Astrocyte (in vitro differentiated cells and primary cell): ENCODE measurements around the gene RAD51. TPM values are rescaled to one million over a fixed set of nuclear protein-coding genes. Genes with fewer than 3 reads are reported as not detected.

Source experiments
- DNase-seq: peaks from one replicate; pipeline ENCODE4 v3.0.0-alpha.2; 2010; ENCODE audit warnings: low read depth
- FAIRE-seq: peaks from 2 replicates; lab custom pipeline; 2011; peaks lifted over from hg19 to GRCh38; lab: Jason Lieb, UNC
- H2AFZ ChIP-seq: 2 replicates; pipeline ENCODE4 v1.6.0; 2012; ENCODE audit warnings: low read depth, low read length, inconsistent platforms
- H3K27ac ChIP-seq: 2 replicates; pipeline ENCODE4 v1.5.1; 2011; ENCODE audit warnings: low read depth, low read length, inconsistent platforms
- H3K27me3 ChIP-seq: 2 replicates; pipeline ENCODE4 v1.6.0; 2011; ENCODE audit warnings: low read length, inconsistent platforms; ENCODE audit not compliant: insufficient read depth
- H3K36me3 ChIP-seq: 2 replicates; pipeline ENCODE4 v1.5.1; 2011; ENCODE audit warnings: low read length, inconsistent platforms; ENCODE audit not compliant: insufficient read depth
- H3K4me1 ChIP-seq: 2 replicates; pipeline ENCODE4 v1.5.1; 2011; ENCODE audit warnings: low read length, inconsistent platforms; ENCODE audit not compliant: insufficient read depth
- H3K4me2 ChIP-seq: 2 replicates; pipeline ENCODE4 v1.6.0; 2012; ENCODE audit warnings: low read length, inconsistent platforms
- H3K4me3 ChIP-seq: 2 replicates; pipeline ENCODE4 v1.5.1; 2011; ENCODE audit warnings: low read depth, mild to moderate bottlenecking, low read length, inconsistent platforms; ENCODE audit not compliant: insufficient read depth
- H3K79me2 ChIP-seq: 2 replicates; pipeline ENCODE4 v1.6.0; 2012; ENCODE audit warnings: mild to moderate bottlenecking, low read length, inconsistent platforms; ENCODE audit not compliant: insufficient read depth
- H3K9ac ChIP-seq: 2 replicates; pipeline ENCODE4 v1.6.0; 2012; ENCODE audit warnings: mild to moderate bottlenecking, low read length, inconsistent platforms
- H3K9me3 ChIP-seq: 2 replicates; pipeline ENCODE4 v1.5.1; 2012; ENCODE audit warnings: low read depth, mild to moderate bottlenecking, low read length, inconsistent platforms; ENCODE audit not compliant: insufficient read depth
- H4K20me1 ChIP-seq: 2 replicates; pipeline ENCODE4 v1.6.0; 2012; ENCODE audit warnings: low read length, inconsistent platforms; ENCODE audit not compliant: insufficient read depth
- H3K27ac Mint-ChIP-seq: one replicate; pipeline ENCODE4 v1.8.0; 2021; ENCODE audit warnings: mild to moderate bottlenecking, mixed read lengths; ENCODE audit not compliant: unreplicated experiment
- H3K27me3 Mint-ChIP-seq: one replicate; pipeline ENCODE4 v1.8.0; 2021; ENCODE audit warnings: low read depth, mixed read lengths; ENCODE audit not compliant: unreplicated experiment
- H3K36me3 Mint-ChIP-seq: one replicate; pipeline ENCODE4 v1.8.0; 2021; ENCODE audit warnings: low read depth, mixed read lengths; ENCODE audit not compliant: unreplicated experiment
- H3K4me1 Mint-ChIP-seq: one replicate; pipeline ENCODE4 v1.8.0; 2021; ENCODE audit warnings: low read depth, mixed read lengths; ENCODE audit not compliant: unreplicated experiment
- H3K4me3 Mint-ChIP-seq: one replicate; pipeline ENCODE4 v1.8.0; 2021; ENCODE audit warnings: mild to moderate bottlenecking, moderate library complexity, mixed read lengths; ENCODE audit not compliant: unreplicated experiment
- H3K9me3 Mint-ChIP-seq: one replicate; pipeline ENCODE4 v1.8.0; 2021; ENCODE audit warnings: mild to moderate bottlenecking, mixed read lengths; ENCODE audit not compliant: unreplicated experiment
- CTCF ChIP-seq: IDR thresholded peaks from 2 replicates; pipeline ENCODE4 v1.5.1; 2011; ENCODE audit warnings: low read depth, mild to moderate bottlenecking, inconsistent platforms, low read length, moderate library complexity; ENCODE audit not compliant: insufficient read depth
- EZH2 ChIP-seq: IDR thresholded peaks from 2 replicates; pipeline ENCODE4 v1.6.1; 2012; ENCODE audit warnings: mild to moderate bottlenecking, low read length, inconsistent platforms; ENCODE audit not compliant: insufficient read depth
- total RNA-seq: library from RNA; stranded (reverse); gene quantifications from 2 replicates; pipeline ENCODE4 v1.2.1, GENCODE V29; 2021

Gene RAD51
- total RNA-seq, 1 donor from 2014 or later = 3.6 TPM

DNA sequence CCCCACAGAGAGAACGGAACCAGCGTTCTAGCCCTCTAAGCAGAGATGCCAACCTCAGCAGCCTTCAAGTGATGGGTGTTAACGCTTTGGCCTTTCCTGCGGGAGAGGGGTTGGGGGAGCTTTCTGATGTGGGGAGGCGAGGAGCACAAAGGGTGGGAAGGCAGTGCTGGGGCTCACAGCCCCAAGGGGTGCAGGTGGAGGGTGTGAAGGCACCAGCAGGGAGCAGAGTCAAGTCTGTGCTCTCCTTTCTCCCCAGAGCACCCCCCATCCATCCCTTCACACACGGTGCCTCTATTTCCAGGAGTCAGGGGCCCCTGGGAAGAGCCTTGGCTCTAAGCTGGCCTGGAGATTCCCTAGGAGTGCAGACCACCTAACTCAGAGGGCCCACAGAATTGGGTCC, 78.9 kb downstream of the RAD51 start:
- Mint-ChIP-seq H3K4me1 (peaks cover 14% of the 10 kb centered on the region), H3K9me3 (no peaks in the 10 kb centered on the region), H3K27me3 (no peaks in the 10 kb centered on the region), H3K27ac (no peak overlapping the region), H3K4me3 (no peak overlapping the region), H3K36me3 (peaks cover 20% of the 10 kb centered on the region)
- H3K9me3 ChIP-seq = no peaks in the 10 kb centered on the region
- DNase-seq (no peak), FAIRE-seq (no peak)
- no peak overlapping the region for H3K9ac ChIP-seq
- no peak overlapping the region for H3K4me3 ChIP-seq
- H3K79me2 ChIP-seq = no peaks in the 10 kb centered on the region
- H3K27me3 ChIP-seq = no peaks in the 10 kb centered on the region
- peaks cover 17% of the 10 kb centered on the region for H4K20me1 ChIP-seq
- TF ChIP-seq EZH2 (no peak), CTCF (no peak)
- H2AFZ ChIP-seq = no peak overlapping the region
- peaks cover 15% of the 10 kb centered on the region for H3K36me3 ChIP-seq
- no peak overlapping the region for H3K27ac ChIP-seq
- peaks cover 18% of the 10 kb centered on the region for H3K4me1 ChIP-seq
- no peak overlapping the region for H3K4me2 ChIP-seq

- Histone ChIP-seq H3K9me3 (no peaks in the 10 kb centered on the region), H3K27ac (no peak overlapping the region), H2AFZ (no peak overlapping the region), H3K36me3 (peaks cover 25% of the 10 kb centered on the region), H4K20me1 (peaks cover 12% of the 10 kb centered on the region), H3K4me3 (no peak overlapping the region), H3K79me2 (no peaks in the 10 kb centered on the region), H3K9ac (no peak overlapping the region), H3K4me1 (peaks cover 7% of the 10 kb centered on the region), H3K27me3 (no peaks in the 10 kb centered on the region), H3K4me2 (no peak overlapping the region)
- FAIRE-seq (no peak), DNase-seq (no peak)
- H3K27ac Mint-ChIP-seq = no peak overlapping the region
- no peaks in the 10 kb centered on the region for H3K9me3 Mint-ChIP-seq
- TF ChIP-seq CTCF (no peak), EZH2 (no peak)
- no peaks in the 10 kb centered on the region for H3K27me3 Mint-ChIP-seq
- peaks cover 20% of the 10 kb centered on the region for H3K36me3 Mint-ChIP-seq
- peaks cover 8% of the 10 kb centered on the region for H3K4me1 Mint-ChIP-seq
- H3K4me3 Mint-ChIP-seq = no peak overlapping the region
Measured at GRCh38 chr15:40775007-40775406, 80.0 kb downstream of the RAD51 start.

DNA sequence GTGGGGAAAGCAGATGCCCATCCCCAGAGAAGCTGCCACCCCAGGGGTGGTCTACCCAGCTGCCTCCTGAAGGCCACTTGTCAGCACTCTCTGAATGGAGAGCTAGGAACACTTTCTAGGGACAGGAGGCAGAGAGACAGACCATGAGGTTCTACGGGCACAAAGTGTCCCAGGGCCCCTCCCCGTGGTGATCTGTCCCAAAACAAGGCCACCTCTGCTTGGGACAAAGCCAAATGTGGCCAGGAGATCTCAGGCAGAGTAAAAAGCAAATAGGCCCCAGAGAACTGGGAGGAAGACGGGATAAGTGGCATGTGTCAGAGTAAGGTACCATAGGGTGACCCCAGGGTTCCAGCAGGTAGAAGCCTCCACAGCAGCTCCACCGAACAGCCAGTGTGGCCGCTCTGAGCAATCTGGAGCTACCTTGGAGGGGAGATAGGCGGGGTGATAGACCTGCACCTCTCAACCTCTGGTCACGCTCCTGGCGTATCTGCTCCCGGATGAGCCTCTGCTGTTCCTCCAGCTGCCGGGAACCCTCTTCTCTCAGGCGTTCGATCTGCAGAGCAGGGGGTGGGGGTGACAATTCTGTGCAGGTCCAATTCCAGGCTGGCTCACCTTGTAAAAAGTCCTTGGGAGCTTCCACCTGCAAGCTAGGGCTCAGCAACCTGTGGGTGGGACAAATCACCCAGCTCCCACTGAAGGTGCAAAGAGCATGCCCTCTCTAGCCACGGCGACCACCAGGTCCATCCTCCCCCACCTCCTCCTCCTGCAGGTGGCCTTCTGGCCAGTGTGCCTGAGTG, 81.0 kb downstream of the RAD51 start:
- no peak for DNase-seq
- Histone ChIP-seq H3K9ac (no peak overlapping the region), H4K20me1 (peaks cover 7% of the 10 kb centered on the region), H3K27me3 (no peaks in the 10 kb centered on the region), H3K27ac (no peak overlapping the region), H3K36me3 (peaks cover 27% of the 10 kb centered on the region), H3K4me1 (peaks cover 5% of the 10 kb centered on the region), H3K4me3 (no peak overlapping the region), H3K79me2 (no peaks in the 10 kb centered on the region), H3K4me2 (no peak overlapping the region), H3K9me3 (no peaks in the 10 kb centered on the region), H2AFZ (no peak overlapping the region)
- H3K4me3 Mint-ChIP-seq = no peak overlapping the region
- FAIRE-seq = no peak
- H3K9me3 Mint-ChIP-seq = no peaks in the 10 kb centered on the region
- TF ChIP-seq EZH2 (no peak), CTCF (no peak)
- no peak overlapping the region for H3K27ac Mint-ChIP-seq
- H3K4me1 Mint-ChIP-seq = peaks cover 6% of the 10 kb centered on the region
- H3K27me3 Mint-ChIP-seq = no peaks in the 10 kb centered on the region
- peaks cover 20% of the 10 kb centered on the region for H3K36me3 Mint-ChIP-seq
